OCI-LY3 (cell line): ENCODE data around the gene LDB2.

Experiments used
- EZH2phosphoT487 ChIP-seq: fragments of 200-600 bp; shearing (Covaris generic); IDR thresholded peaks from 2 replicates; pipeline ENCODE4 v1.6.1; 2018; ENCODE audit warnings: antibody characterized with exemption, mixed run types, low read depth
- TF ChIP-seq, protein P1 (sequence below): fragments of 200-600, 300-600 bp; sonication (generic); IDR thresholded peaks from 2 replicates; pipeline ENCODE4 v1.5.1; 2014; ENCODE audit warnings: antibody characterized with exemption, low read length, low read depth

DNA sequence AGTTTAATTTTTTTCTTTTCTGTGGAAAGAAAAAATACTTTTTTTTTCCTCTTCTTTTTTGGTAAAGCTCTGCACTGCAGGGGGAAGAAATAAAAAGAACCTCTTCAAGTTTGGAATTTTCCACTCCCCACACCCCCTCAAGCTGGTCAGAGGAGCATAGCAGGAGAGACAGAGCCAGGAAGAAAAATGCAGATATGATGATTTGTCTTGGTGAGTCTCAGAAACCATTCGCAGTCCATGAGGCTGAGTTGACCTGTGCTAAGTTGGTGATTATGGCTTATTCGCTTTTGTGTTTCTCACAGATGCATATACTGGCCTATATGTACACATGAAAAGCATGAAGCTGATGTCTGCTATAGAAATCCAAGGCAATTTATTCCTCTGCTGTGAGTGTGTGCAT is 205.9 kb downstream of the LDB2 start:
- TF ChIP-seq, protein P1, sequence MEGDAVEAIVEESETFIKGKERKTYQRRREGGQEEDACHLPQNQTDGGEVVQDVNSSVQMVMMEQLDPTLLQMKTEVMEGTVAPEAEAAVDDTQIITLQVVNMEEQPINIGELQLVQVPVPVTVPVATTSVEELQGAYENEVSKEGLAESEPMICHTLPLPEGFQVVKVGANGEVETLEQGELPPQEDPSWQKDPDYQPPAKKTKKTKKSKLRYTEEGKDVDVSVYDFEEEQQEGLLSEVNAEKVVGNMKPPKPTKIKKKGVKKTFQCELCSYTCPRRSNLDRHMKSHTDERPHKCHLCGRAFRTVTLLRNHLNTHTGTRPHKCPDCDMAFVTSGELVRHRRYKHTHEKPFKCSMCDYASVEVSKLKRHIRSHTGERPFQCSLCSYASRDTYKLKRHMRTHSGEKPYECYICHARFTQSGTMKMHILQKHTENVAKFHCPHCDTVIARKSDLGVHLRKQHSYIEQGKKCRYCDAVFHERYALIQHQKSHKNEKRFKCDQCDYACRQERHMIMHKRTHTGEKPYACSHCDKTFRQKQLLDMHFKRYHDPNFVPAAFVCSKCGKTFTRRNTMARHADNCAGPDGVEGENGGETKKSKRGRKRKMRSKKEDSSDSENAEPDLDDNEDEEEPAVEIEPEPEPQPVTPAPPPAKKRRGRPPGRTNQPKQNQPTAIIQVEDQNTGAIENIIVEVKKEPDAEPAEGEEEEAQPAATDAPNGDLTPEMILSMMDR: no peak
- TF ChIP-seq EZH2phosphoT487: no peak
